PC-3 (cell line): ENCODE data around the gene FOXN4. TPM values are rescaled to one million over a fixed set of nuclear protein-coding genes. Genes with fewer than 3 reads are reported as not detected.

Experiments
- ATAC-seq: fragments of 200-7000 bp; cut with Tn5 transposase; 2 replicates; pipeline ENCODE4 v1.9.1; 2020; ENCODE audit warnings: mild to moderate bottlenecking, moderate library complexity
- BruUV-seq: library from RNA; stranded (reverse); fragments of 400-500 nt; replicated peaks from 2 replicates; lab custom pipeline; 2021; lab: Mats Ljungman, UMichigan
- CTCF ChIA-PET: fragments of 300-600 bp; sonication (Branson Sonifier 250); formaldehyde crosslinking; loops from one replicate; lab custom pipeline; 2022; ENCODE audit warnings: antibody characterized with exemption; lab: Charles Lee
- POLR2A ChIA-PET: fragments of 300-600 bp; sonication (Branson Sonifier 250); formaldehyde crosslinking; loops from one replicate; lab custom pipeline; 2022; ENCODE audit warnings: antibody characterized with exemption; ENCODE audit not compliant: unreplicated experiment; lab: Charles Lee
- DNase-seq: peaks from one replicate; pipeline ENCODE4 v3.0.0-alpha.2; 2015
- H2AFZ ChIP-seq: fragments of 300-600 bp; sonication (generic); 2 replicates; pipeline ENCODE4 v1.6.0; 2016; ENCODE audit warnings: antibody characterized with exemption, low read length
- H3F3A ChIP-seq: fragments of 300-600 bp; sonication (generic); one replicate; pipeline ENCODE4 v1.6.0; 2017; ENCODE audit warnings: antibody characterized with exemption, low read length, control low read depth, mild to moderate bottlenecking; ENCODE audit not compliant: unreplicated experiment
- H3K27ac ChIP-seq: fragments of 300-600 bp; sonication (generic); 2 replicates; pipeline ENCODE4 v1.5.1; 2016; ENCODE audit warnings: mild to moderate bottlenecking, low read length
- H3K27me3 ChIP-seq: fragments of 300-600 bp; sonication (generic); 2 replicates; pipeline ENCODE4 v1.6.1; 2016; ENCODE audit warnings: low read length, mixed read lengths
- H3K36me3 ChIP-seq: fragments of 300-600 bp; sonication (generic); 2 replicates; pipeline ENCODE4 v1.6.1; 2016; ENCODE audit warnings: low read depth, mixed run types, low read length, mixed read lengths
- H3K4me1 ChIP-seq: fragments of 300-600 bp; sonication (generic); 2 replicates; pipeline ENCODE4 v1.5.1; 2016; ENCODE audit warnings: low read length; ENCODE audit not compliant: insufficient read depth
- H3K4me2 ChIP-seq: fragments of 300-600 bp; sonication (generic); 2 replicates; pipeline ENCODE4 v1.6.0; 2016; ENCODE audit warnings: low read length
- H3K4me3 ChIP-seq: fragments of 300-600 bp; sonication (generic); 2 replicates; pipeline ENCODE4 v1.5.1; 2016; ENCODE audit warnings: mild to moderate bottlenecking, low read length, mixed read lengths
- H3K79me2 ChIP-seq: fragments of 300-600 bp; sonication (generic); 2 replicates; pipeline ENCODE4 v1.6.1; 2017; ENCODE audit warnings: low read length, mixed read lengths
- H3K9ac ChIP-seq: fragments of 300-600 bp; sonication (generic); 2 replicates; pipeline ENCODE4 v1.6.0; 2016; ENCODE audit warnings: mild to moderate bottlenecking, low read length
- H3K9me2 ChIP-seq: fragments of 300-600 bp; sonication (generic); replicated peaks from 2 replicates; pipeline ENCODE4 v1.6.1; 2016; ENCODE audit warnings: mixed run types, low read length, mixed read lengths
- H3K9me3 ChIP-seq: fragments of 300-600 bp; sonication (generic); 2 replicates; pipeline ENCODE4 v1.6.1; 2016; ENCODE audit warnings: low read length, mixed read lengths
- H4K20me1 ChIP-seq: fragments of 300-600 bp; sonication (generic); 2 replicates; pipeline ENCODE4 v1.6.1; 2016; ENCODE audit warnings: low read length, mixed read lengths
- EZH2 ChIP-seq: fragments of 300-600 bp; sonication (generic); IDR thresholded peaks from one replicate; pipeline ENCODE4 v1.6.1; 2017; ENCODE audit warnings: antibody characterized with exemption, mild to moderate bottlenecking, low read length; ENCODE audit not compliant: unreplicated experiment
- EZH2phosphoT487 ChIP-seq: fragments of 300-600 bp; sonication (generic); IDR thresholded peaks from 2 replicates; pipeline ENCODE4 v1.6.1; 2018; ENCODE audit warnings: mild to moderate bottlenecking, antibody characterized with exemption, low read length, borderline replicate concordance
- intact Hi-C: fragments of 100-400 bp; cut with micrococcal nuclease; formaldehyde crosslinking; loops from 2 replicates; pipeline ENCODE4 v1.9.0; 2023
- total RNA-seq: library from RNA; depleted of rRNA; stranded (reverse); fragments of >200 nt; gene quantifications from 2 replicates; pipeline ENCODE4 v1.2.3, GENCODE V29; 2014
- TF ChIP-seq, protein P1 (sequence below): fragments of 300-600 bp; sonication (generic); conservative IDR thresholded peaks from 2 replicates; pipeline ENCODE4 v1.5.1; 2017; ENCODE audit warnings: antibody characterized with exemption, low read depth, mild to moderate bottlenecking, low read length

FOXN4 gene
- total RNA-seq, 1 experiment from 2014 or later, result not detected

- Histone ChIP-seq H3K36me3 (no peaks in the 10 kb centered on the region; the same call in 1 of the 2 replicates), H3K4me3 (no peak overlapping the region), H3K79me2 (no peaks in the 10 kb centered on the region), H3K4me2 (no peak overlapping the region), H3K9ac (no peak overlapping the region), H3K9me2 (no peaks in the 10 kb centered on the region), H4K20me1 (no peaks in the 10 kb centered on the region), H2AFZ (no peak overlapping the region), H3K27ac (no peak overlapping the region), H3K4me1 (no peaks in the 10 kb centered on the region), H3K27me3 (no peaks in the 10 kb centered on the region), H3F3A (no peaks in the 10 kb centered on the region), H3K9me3 (no peaks in the 10 kb centered on the region)
- ATAC-seq (no peak), DNase-seq (no peak)
- no TSS peak for BruUV-seq
- ChIA-PET CTCF (interaction anchor here (0.6 kb wide), 1 partner anchor 28 kb away, joined by 3 read pairs; no protein-coding TSS in a partner anchor), POLR2A (no interaction called here)
- intact Hi-C loops, result no loop called here
- TF ChIP-seq EZH2phosphoT487, result no peak
- TF ChIP-seq, protein P1, sequence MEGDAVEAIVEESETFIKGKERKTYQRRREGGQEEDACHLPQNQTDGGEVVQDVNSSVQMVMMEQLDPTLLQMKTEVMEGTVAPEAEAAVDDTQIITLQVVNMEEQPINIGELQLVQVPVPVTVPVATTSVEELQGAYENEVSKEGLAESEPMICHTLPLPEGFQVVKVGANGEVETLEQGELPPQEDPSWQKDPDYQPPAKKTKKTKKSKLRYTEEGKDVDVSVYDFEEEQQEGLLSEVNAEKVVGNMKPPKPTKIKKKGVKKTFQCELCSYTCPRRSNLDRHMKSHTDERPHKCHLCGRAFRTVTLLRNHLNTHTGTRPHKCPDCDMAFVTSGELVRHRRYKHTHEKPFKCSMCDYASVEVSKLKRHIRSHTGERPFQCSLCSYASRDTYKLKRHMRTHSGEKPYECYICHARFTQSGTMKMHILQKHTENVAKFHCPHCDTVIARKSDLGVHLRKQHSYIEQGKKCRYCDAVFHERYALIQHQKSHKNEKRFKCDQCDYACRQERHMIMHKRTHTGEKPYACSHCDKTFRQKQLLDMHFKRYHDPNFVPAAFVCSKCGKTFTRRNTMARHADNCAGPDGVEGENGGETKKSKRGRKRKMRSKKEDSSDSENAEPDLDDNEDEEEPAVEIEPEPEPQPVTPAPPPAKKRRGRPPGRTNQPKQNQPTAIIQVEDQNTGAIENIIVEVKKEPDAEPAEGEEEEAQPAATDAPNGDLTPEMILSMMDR, result no peak
- TF ChIP-seq EZH2, result no peak
Measured at GRCh38 chr12:109236257-109236656, 72.8 kb downstream of the FOXN4 start.

- no peak overlapping the region for H3K9ac ChIP-seq
- CTCF ChIA-PET, result no interaction called here
- no peak overlapping the region for H3K4me2 ChIP-seq
- no peaks in the 10 kb centered on the region for H4K20me1 ChIP-seq
- no peaks in the 10 kb centered on the region; the same call in 1 of the 2 replicates for H3K36me3 ChIP-seq
- H2AFZ ChIP-seq, result no peak overlapping the region
- no peaks in the 10 kb centered on the region for H3K79me2 ChIP-seq
- DNase-seq (no peak), ATAC-seq (no peak)
- H3K27me3 ChIP-seq, result no peaks in the 10 kb centered on the region
- no peaks in the 10 kb centered on the region for H3K9me3 ChIP-seq
- no peak overlapping the region for H3K4me3 ChIP-seq
- TF ChIP-seq EZH2phosphoT487 (no peak), EZH2 (no peak)
- TF ChIP-seq, protein P1, result no peak
- BruUV-seq, result no TSS peak
- no peak overlapping the region for H3K27ac ChIP-seq
- POLR2A ChIA-PET, result no interaction called here
- no peaks in the 10 kb centered on the region for H3K9me2 ChIP-seq
- no peaks in the 10 kb centered on the region for H3K4me1 ChIP-seq
- intact Hi-C loops, result no loop called here
- H3F3A ChIP-seq, result no peaks in the 10 kb centered on the region
Measured at GRCh38 chr12:109234012-109234411, 75.1 kb downstream of the FOXN4 start.

- ChIA-PET CTCF (no interaction called here), POLR2A (no interaction called here)
- intact Hi-C loops, result no loop called here
- Histone ChIP-seq H3K9ac (no peak overlapping the region), H3K4me1 (no peaks in the 10 kb centered on the region), H3K36me3 (no peaks in the 10 kb centered on the region; the same call in 1 of the 2 replicates), H3K4me3 (no peak overlapping the region), H3K79me2 (no peaks in the 10 kb centered on the region), H3K27me3 (no peaks in the 10 kb centered on the region), H4K20me1 (no peaks in the 10 kb centered on the region), H3K9me2 (no peaks in the 10 kb centered on the region), H3K9me3 (no peaks in the 10 kb centered on the region), H2AFZ (no peak overlapping the region), H3F3A (no peaks in the 10 kb centered on the region), H3K4me2 (no peak overlapping the region), H3K27ac (no peak overlapping the region)
- DNase-seq (no peak), ATAC-seq (no peak)
- BruUV-seq, result no TSS peak
- no peak for TF ChIP-seq EZH2
- TF ChIP-seq, protein P1, result no peak
- TF ChIP-seq EZH2phosphoT487, result no peak
Measured at GRCh38 chr12:109232731-109233130, 76.4 kb downstream of the FOXN4 start.
